Gastroesophageal sphincter (tissue), 3 donors: ENCODE measurements around the gene SLC27A2.

Experiments used
- POLR2A ChIP-seq, 2 donors: fragments of 450-650 bp; IDR thresholded peaks; one replicate each; pipeline ENCODE4 v1.6.1; 2017; ENCODE audit warnings: antibody characterized with exemption in 2 of 2, mild to moderate bottlenecking in 2 of 2, moderate library complexity in 1 of 2
- POLR2AphosphoS5 ChIP-seq: sonication (generic); formaldehyde crosslinking; IDR thresholded peaks from one replicate; pipeline ENCODE4 v1.6.1; 2017; ENCODE audit warnings: antibody characterized with exemption
- TF ChIP-seq, protein P1 (sequence below), 4 experiments: fragments of 200-600 bp in 2 of 4; fragments of 450-650 bp in 2 of 4; sonication (generic) in 1 of 4; IDR thresholded peaks; one replicate each; pipeline ENCODE4 v1.5.1; 2017 to 2019; ENCODE audit warnings: antibody characterized with exemption in 4 of 4, mild to moderate bottlenecking in 2 of 4, moderate library complexity in 2 of 4

DNA sequence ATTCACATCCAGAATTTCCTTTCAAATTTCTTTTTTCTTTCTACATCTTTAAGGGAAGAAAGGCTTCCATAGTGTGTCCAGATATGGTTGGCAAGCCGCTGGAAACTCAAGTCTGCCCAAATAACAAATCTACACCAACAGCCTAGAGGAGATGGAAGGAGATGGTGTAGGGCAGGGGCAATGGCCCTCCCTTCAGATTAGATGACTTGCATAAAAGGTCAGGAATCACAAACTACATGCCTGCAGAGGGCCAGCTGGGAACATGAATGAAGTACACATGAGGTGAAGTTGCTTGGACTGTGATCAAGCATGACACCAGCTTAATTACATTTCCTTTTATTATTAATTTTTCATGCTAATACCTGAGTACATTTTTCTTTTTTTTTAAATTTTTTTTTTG lies 10.2 kb downstream of the SLC27A2 start:
- TF ChIP-seq POLR2AphosphoS5 (no peak), POLR2A (IDR thresholded peaks at IDR 0.05) (no peak)
- TF ChIP-seq, protein P1, sequence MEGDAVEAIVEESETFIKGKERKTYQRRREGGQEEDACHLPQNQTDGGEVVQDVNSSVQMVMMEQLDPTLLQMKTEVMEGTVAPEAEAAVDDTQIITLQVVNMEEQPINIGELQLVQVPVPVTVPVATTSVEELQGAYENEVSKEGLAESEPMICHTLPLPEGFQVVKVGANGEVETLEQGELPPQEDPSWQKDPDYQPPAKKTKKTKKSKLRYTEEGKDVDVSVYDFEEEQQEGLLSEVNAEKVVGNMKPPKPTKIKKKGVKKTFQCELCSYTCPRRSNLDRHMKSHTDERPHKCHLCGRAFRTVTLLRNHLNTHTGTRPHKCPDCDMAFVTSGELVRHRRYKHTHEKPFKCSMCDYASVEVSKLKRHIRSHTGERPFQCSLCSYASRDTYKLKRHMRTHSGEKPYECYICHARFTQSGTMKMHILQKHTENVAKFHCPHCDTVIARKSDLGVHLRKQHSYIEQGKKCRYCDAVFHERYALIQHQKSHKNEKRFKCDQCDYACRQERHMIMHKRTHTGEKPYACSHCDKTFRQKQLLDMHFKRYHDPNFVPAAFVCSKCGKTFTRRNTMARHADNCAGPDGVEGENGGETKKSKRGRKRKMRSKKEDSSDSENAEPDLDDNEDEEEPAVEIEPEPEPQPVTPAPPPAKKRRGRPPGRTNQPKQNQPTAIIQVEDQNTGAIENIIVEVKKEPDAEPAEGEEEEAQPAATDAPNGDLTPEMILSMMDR (IDR thresholded peaks at IDR 0.05) = no peak
